NCI-H2081 (cell line): ENCODE results near the gene NFIB.

Experiments used
- DNase-seq, 2 experiments: peaks; one replicate each; lab custom pipeline; 2025; lab: John Stamatoyannopoulos, UW

NFIB gene

GRCh38 chr9:14155237-14155636 lies 158.7 kb downstream of the NFIB start:
- no peak for DNase-seq

- no peak for DNase-seq
Observed at GRCh38 chr9:14153310-14153720, 160.6 kb downstream of the NFIB start.

DNA sequence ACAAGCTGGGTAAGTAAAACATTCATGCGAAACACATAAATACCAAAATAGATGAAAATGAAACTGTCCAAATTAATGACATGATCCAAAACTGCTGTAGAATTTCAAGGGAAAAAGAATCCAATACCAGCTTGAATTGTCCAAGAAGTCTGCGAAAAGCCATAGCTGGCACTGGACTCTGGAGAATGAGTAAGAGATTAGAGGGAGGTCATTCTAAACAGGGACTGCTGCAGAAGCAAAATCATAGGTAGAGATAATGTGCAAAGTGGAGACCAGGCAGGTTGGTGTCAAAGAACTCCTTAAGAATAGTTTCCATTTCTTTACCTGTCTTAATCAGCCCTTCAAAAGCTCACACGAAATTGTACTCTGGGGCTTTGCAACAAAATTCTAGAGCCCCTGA lies 162.5 kb downstream of the NFIB start:
- DNase-seq: no peak

DNA sequence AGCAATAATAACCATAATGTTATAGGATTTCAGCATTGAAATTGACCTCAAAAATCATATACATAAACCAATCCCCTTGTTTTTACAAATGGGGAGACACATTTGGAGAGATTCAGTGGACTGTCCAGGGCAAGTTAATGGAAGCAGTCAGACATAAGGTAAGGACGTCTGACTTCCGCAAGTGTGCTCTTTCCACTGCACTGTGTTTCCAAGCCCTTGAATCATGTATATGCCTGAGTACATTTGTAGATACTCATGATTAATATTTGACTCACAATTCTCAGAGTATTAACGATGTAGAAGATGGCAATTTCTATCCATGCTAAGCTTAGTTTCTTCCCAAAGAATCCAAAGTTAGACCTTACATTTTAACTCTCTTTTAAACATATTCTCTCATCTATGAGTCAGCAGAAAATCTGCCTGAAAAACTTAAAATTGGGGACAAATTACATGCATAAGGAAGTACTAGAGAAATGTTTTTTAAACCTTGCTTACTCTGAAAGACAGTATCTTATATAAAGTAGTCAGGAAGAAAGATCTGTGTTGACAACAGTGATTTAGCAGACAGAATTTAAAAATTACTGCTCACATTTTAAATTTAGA lies 165.3 kb downstream of the NFIB start:
- no peak for DNase-seq

- DNase-seq: no peak
Observed at GRCh38 chr9:14147738-14148137, 166.2 kb downstream of the NFIB start.

- DNase-seq: no peak
Observed at GRCh38 chr9:14146201-14146874, 167.6 kb downstream of the NFIB start.

DNA sequence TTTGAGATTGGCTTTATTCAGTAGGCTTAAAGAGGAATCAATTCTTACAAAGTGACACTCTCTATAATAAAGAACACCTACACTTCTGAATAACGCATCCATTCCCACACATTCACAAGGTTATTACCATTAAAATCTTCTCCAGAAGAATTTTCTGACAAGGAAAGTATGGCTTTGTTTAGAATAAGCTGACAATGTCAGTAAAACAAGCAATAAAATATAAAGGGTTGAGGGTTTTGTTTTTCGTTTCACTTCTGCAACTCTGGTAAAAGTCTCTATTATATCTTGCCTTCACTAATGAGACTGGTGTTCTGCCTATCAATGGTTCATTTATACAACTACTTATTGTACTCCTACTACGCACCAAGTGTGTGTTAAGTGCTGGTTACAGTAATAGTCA lies 169.7 kb downstream of the NFIB start:
- no peak for DNase-seq

DNA sequence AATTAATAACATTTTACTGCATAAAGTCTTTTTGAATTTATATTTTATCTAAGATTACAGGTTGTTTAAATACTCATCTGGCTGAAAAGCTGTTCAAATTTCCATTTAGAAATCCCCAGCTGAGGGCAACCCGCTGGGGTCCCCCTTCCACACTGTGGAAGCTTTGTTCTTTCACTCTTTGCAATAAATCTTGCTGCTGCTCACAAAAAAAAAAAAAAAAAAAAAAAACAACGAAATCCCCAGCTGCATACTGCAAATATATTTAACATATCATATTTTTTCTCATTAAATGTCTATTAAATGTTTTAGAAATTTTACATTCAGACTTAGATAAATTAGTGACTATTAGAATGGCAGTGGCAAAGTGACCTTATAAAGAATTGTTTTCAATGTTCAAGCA lies 172.2 kb downstream of the NFIB start:
- peak in 1 of 2 experiments; percentile 36 for DNase-seq

- DNase-seq: no peak
Observed at GRCh38 chr9:14140096-14140697, 173.7 kb downstream of the NFIB start.

DNA sequence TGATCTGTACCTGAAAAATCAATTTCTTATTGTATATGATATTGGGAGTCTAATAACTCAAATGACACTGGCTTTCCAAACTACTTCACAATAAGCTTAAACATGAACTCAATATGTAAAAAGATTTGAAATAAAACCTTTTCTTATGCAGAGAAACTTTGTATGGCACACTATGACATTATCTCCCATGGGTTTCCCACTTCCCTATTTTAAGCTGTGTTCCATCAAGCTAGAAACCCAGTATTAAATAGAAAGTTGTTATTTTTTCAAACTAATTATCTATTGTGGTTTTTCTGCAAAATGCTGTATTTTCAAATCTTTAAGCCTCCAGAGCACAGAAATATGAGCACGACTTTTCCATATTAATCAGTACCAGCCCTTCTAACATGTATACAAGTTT lies 174.7 kb downstream of the NFIB start:
- no peak for DNase-seq

DNA sequence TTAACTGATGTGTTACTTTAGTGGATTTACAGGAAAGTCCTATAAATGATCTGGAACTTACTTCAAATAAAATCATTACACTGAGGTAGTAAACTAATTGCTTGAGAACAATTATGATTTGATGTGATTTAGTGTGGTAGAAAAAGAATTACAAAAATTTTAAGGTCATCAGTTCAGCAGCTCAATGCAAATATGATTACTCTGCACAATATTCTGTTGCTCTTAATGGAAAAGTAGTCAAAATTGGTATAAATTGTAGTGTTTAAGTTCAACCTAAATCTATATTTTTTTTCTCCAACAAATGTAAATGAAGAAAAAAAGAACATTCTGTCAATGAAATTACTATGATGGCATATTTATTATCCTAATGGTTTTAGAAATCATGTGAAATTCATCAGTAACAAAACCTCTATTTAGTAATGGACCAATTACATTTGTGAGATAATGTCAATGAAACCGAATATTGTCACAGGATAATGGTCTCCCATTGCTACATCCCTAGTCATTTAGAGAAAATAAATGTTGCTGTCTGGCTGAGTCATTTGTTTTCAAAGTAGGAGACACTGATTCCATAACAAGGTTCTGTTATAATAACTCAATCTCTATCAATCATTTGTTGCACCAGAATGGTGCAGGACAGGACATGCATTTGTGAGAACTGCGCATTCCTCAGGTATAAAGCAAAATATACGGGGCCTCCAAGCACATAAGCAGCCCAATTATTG lies 177.1 kb downstream of the NFIB start:
- DNase-seq: peak; percentile 30 to 80

DNA sequence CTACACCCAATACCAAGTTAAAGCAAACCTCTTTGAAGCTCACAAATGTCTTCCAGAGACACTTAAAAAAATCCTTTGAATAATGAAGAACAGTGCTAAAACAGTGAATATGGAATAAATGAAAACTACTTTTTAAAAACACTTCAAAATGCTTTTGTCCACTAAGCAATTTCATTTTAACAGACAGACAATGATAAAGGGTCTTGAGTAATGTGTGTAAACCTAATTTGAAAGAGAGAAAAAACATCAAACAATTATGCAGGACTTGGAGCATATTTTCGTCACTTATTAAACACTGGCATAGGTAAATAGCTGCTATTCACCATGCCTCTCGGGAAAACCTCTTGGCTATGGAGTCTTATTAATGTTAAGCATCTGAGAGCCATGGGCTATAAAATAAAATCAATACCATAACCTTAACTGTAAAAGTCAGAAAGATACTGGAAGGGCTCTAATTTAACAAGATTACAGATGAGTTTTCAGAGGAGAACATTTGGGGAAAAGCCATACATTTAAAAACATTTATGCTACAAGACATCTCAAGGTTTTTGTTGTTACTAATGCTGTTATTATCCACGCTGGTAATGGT lies 177.8 kb downstream of the NFIB start:
- DNase-seq: peak in 1 of 2 experiments; percentile 51

DNA sequence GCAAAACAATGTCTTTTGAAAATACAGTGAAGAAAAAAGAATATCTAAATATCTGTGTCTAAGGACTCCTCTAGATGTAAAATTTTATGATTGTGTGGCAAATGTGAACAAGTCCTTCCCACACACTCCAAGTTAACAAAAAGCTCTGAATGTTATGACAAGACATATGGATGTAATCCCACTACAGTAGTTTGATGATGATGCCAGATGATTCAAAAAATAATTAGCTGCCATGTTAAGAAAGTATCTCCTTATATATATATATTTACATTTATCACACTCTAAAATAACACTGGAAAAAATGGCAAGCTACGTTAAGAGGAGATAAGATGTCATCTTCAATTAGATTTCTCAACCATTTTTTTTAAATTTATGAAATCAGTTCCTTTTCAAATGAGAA lies 178.5 kb downstream of the NFIB start:
- DNase-seq: no peak

DNA sequence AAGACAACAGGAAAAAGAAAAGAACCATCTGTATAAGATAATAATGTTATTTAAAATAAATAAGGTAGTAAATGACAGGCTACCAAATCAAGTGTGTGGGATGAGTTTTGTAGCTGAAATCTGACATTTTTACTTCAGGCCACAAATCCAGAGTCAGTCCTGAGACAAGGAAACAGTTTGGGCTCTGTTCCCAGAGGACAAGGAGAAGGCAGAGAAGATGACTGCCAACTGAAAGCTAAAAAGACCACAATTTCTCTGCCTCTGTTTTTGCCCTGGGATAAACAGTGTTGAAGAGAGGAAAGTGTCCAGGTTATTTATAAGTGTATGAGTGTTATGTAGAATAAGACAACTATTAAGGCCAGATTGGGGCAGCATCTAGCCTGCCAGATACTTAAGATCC lies 180.5 kb downstream of the NFIB start:
- DNase-seq: no peak

DNA sequence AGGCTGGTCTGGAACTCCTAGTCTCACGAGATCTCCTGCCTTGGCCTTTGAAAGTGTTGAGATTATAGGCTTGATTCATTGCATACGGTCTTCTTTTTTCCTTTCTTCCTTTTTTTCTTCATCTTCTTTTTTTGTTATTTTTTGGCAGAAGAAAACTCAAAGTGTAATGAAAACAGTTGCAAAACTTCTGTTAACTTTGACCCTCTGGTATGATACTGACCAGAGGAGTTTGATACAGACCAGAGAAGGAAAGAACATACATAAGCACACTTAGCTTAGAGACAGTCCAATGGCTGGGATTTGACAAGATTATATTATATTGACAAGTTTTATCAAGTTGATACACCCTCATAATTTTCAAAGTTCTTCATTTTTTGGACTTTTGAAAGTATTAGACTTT lies 181.2 kb downstream of the NFIB start:
- no peak for DNase-seq

GRCh38 chr9:14131356-14132088 lies 182.4 kb downstream of the NFIB start:
- DNase-seq: peak in 1 of 2 experiments; percentile 57

DNA sequence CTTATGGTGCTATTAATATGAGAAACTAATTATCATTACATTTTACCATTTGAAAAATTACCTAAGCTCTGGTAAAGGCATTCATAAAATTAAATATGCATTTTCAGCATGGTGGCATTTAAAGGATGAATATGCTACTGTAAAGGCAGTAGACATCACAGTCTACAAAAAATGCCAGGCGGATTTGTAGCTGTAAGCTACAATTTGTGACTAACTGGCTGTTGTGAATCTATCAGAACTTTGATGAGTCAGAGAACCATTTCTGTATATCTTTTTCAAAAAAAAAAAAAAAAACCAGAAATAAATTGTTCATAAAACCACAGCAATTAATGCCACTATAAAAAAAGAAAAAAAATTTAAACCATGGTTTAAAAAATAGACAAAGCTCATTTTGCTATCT lies 186.3 kb downstream of the NFIB start:
- DNase-seq: no peak

- DNase-seq: no peak
Observed at GRCh38 chr9:14119694-14120514, 194.0 kb downstream of the NFIB start.

DNA sequence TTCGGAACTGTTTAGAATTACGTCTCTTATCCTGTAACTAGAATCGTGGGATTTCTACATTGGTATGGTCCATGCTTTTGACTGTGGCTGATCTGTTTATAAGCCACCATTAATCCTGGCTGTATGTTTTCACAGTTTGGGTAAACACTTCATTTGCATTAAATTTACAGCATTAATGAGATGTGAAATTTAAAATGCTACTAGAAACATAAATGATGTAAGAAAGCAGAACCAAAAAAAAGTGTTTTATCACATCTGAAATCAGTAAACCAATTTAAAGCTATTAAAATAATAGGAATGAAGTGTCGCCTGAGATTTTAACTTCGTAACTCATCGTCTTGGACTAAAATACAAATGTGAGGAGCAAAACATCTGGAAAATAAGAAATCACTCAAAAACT lies 201.7 kb downstream of the NFIB start:
- DNase-seq: no peak

DNA sequence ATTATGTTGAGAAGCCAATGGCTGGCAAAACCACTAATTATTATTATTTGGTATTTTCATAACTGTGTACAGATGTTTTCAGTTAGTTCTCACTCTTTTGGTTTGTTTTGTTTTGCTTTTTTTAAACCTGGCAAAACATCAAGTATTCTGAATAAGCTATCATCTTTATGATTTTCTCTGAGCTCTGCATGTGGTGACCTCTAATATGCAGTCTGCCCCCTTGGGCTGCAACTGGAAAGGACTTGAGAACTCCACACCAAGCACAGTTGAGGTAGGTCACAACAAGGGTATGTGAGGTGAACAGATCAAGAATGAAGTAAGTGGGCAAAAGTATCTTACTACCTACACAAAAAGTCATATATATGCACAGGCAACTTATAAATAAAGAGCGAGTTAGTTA lies 202.2 kb downstream of the NFIB start:
- no peak for DNase-seq

GRCh38 chr9:14107977-14108376 lies 206.0 kb downstream of the NFIB start:
- DNase-seq: peak in 1 of 2 experiments; percentile 30
